LNCAP (cell line): Measurements from ENCODE around the gene TAOK3.

Source experiments
- CTCF ChIP-seq: fragments of 450-650 bp; IDR thresholded peaks from 2 replicates; pipeline ENCODE4 v1.5.1; 2017; ENCODE audit warnings: mild to moderate bottlenecking

TAOK3 gene

DNA sequence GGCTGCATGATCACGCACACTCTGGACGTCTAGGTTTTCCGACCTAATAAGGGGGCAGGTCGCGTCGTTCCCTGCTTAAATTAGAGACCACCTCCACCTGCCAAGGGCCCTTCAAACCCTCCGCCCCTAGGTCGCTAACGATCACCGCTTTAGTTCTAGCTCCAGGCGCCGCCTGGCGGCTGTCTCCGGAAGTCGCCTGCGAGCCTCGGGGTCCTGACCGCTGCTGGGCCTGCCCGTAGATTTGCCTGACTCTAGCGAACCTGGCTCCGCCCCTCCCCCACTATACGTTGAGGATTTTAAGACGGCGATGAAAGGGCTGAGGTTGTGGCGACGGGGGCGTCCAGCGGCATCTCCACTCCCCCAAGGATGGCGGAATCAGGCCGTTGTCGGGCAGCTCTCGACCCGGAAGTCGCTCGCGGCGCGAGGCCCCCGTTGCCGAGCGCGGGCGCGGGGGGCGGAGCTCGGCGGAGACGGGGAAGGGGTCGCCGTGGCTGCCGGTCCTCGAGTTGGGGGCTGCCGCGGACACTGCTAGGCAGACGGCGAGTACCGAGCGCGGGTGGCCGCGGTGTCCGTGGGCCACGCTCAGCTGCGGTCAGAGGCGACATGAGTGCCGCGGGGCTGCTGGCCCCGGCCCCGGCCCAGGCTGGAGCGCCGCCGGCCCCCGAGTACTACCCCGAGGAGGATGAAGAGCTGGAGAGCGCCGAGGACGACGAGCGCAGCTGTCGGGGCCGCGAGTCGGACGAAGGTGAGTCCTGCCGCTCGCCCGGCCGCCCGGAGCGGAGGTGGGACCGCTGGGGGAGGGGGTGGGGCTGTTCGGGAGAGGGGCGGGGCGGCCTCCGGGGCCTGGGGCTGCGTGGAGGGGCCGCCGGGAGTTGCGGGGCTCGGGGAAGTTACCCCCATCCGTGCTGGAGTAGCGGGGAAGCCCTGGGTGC, 3.6 kb upstream of the TAOK3 start, which contains the start of gene SUDS3:
SUDS3 (plus strand) TSS at position 467 of the 932 bp plus-strand sequence; CDS start at position 604, 137 bp downstream.
- peak; percentile 91 for TF ChIP-seq CTCF

DNA sequence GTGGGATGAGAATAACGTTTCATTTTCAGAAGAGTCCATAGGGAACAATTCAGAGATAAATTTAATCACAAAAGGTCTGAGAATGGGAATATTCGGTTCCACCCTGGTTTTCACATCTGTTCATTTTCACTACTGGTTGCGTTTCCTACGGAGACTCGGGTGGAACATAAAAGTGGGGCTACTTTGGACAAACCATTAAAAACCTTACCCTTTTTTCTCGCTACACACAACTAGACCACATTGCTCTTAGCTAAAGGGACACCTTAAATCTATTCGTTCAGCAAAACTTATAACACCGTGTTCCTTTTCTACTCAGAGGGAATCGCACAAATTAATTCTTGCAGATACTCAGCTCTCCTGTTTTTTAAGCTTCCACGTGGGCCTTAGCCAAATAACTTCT, 2.6 kb upstream of the TAOK3 start:
- no peak for TF ChIP-seq CTCF

GRCh38 chr12:118374909-118375308, 2.2 kb upstream of the TAOK3 start:
- no peak for TF ChIP-seq CTCF

DNA sequence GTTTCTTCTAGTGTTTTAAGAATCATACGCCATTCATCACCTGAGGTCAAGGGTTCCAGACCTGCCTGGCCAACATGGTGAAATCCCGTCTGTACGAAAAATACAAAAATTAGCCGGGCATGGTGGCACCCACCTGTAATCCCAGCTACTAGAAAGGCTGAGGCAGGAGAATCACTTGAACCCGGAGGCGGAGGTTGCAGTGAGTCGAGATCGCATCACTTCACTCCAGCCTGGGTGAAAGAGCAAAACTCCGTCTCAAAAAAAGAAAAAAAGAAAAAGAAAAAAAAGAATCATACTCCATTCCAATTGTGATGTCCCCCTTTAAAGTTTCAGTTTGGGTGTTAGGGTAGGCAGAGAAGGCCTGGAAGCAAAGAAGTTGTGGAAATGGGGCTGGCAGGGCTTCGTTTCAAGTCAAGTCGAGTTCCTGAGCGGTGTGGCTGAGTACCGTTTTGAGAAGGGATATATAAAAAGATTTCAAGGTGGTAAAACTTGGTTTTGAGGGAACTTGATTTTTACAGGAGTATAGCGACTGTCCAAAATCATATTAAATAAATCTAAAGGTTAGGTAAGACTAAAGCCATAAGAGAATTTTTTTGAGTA, 1.5 kb upstream of the TAOK3 start:
- TF ChIP-seq CTCF, result no peak

DNA sequence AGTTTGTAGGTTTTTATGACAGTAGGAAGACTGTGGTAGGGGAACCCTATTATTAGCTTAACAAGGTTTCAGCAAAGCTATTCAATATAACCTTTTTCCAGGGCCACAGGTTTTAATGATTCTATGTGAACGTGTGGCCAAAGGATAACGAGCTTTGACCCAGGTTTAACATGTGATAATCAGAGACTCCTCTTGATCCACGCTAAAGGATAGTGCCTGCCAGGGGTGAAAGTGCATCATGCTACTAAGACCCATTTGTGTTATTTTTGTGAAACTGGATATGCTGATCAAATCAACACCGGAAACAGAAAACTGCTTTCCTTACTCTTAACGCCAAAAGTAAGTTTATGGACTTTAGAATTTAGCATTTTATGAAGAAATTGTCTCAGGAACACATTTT, 909 bp upstream of the TAOK3 start:
- TF ChIP-seq CTCF, result no peak

GRCh38 chr12:118371321-118372282, 1.1 kb downstream of the TAOK3 start:
- TF ChIP-seq CTCF, result no peak

- TF ChIP-seq CTCF, result no peak
These were observed 2.1 kb downstream of the TAOK3 start for GRCh38 chr12:118370601-118371000.
